Activated CD4-positive, alpha-beta T cell treated with anti-CD3 and anti-CD28 coated beads, Interleukin-2, amount 50 U/mL, for 16 hours (primary cell): Measurements from ENCODE around the gene PTGER3.
"Not testable (repeated sequence)": the region's sequence is repeated elsewhere in the genome, so short reads cannot be mapped to it uniquely, and the experiment has no call there.

ENCODE experiments used
- DNase-seq: peaks from one replicate; pipeline ENCODE4 v3.0.0-alpha.2; 2020

Gene PTGER3

DNA sequence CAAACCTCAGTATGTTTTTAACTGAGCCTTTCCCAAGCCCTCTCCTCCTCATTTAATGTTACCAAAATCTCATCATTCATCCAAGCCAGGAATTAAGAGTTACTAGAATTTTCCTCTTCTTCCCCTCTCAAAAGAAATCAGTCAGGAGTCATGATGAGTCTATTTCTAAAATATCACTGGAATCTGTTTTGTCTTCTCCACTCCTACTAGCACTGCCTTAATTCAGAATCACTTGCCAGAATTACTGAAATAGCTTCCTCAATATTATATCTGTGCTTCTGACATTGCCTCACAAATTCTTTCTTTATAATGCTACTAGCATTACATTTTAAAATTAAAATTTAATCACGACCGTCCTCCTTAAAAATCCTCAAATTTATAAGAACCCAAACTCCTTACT, 106.1 kb downstream of the PTGER3 start:
- no peak for DNase-seq

GRCh38 chr1:70940398-70940797, 107.2 kb downstream of the PTGER3 start:
- DNase-seq: not testable (repeated sequence)

DNA sequence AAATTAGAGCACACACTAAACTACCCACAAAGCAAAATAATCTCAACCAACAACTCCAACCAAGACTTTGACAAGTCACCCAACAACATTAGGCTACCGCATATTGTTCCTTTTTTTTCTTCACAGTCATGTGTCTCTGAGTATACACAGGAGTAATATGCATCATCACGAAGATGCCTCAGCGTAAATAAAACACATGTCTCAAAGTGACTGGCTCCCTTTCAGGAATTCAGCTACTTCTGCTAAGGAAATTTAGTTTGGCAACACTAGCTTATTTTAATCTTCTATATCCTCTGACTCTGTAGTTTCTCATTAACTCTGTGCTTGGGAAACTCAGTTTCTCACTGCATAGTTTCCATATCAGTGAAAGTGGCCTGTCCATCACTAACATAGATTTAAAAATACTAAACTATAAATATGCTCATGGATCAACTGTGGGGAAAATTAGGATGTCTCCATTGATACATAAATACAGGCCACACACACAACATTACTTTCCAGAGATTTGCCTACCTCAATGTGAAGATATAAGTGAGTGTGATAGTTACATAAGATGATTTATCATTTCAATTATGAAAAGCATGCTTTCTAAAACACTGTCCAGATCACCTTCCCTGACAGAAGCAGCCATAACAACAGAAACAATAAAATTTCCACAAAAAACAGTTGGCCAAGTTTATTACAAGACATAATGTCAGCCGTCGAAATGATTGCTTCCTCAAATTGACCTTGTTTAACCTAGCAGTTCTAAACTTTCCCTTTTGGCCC, 113.2 kb downstream of the PTGER3 start:
- DNase-seq: no peak

- no peak for DNase-seq
Observed at GRCh38 chr1:70930062-70930461, 117.6 kb downstream of the PTGER3 start.

- DNase-seq: no peak
Observed at GRCh38 chr1:70922196-70922595, 125.4 kb downstream of the PTGER3 start.
